C1 segment of cervical spinal cord (tissue), 14 donors: Measurements from ENCODE around the gene CEACAM19.
"Not testable (repeated sequence)": the region's sequence is repeated elsewhere in the genome, so short reads cannot be mapped to it uniquely, and the experiment has no call there.

Experiments
- DNase-seq, 14 donors: peaks; one replicate each; lab custom pipeline; 2025; lab: John Stamatoyannopoulos, UW

Gene CEACAM19

DNA sequence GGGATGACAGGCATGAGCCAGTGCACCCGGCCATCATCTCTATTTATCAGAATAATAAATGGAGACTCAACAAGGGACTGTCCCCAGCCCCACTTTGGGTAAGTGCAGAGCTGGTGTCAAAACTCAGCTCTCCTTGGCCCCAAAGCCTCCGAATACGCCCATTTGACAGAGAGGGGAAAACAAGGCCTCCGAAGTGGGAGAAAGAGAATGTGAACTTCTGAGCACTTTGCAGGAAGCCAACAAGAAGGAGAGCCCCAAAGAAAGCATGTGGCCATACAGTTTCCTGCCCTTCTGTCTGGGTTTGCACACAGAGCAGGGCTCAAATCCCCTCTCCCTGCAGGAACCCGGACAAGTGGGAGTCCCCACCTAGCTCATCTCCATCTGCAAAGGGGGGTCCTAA lies 29.3 kb downstream of the CEACAM19 start:
- no peak for DNase-seq

DNA sequence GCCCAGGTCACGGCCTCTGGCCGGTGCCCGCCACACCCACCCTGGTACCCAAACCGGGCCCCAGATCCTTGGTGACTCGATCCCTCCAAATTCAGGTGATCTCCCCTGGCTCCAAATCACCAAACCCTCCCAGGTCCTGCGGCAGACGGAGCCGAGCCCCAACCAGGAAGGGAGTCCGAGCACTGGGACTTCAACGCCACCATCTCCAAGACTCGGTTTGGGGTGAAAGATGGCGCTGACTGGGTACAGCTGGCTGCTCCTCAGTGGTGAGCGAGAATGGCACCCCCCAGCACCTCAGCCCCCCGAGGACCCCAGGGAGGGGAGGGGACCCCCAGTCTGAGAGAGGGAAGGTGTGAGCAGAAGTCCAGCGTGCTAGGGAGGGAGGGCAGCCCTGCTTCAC lies 29.9 kb downstream of the CEACAM19 start:
- DNase-seq: no peak

DNA sequence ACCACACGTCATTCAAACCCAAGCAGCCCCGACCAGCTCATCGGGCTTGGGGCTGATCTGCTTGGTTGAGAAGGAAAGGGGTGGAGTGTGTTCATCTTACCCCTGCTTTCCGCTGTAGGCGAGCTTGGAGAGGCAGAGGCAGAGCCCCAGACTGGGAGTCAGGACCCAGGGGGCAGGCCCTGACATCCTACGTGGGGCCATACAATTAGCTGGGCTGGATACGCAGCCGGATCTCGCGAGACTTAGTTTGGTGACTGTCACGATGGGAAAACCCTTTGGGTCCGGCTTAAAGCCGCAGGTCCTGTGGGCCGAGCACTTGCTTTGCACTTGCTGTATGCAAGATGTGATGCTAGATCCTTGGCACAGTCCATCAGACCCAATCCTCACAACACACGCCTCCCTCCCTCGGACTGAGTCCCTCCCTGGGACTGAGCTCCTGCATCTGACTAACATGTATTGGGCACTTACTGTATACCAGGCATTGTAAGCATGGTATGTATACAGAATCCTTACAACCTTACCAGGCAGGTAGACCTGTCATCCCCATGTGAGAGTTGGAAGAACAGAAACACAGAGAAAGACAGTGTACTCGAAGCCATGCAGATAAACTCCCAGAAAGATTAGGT lies 31.4 kb downstream of the CEACAM19 start:
- no peak for DNase-seq

DNA sequence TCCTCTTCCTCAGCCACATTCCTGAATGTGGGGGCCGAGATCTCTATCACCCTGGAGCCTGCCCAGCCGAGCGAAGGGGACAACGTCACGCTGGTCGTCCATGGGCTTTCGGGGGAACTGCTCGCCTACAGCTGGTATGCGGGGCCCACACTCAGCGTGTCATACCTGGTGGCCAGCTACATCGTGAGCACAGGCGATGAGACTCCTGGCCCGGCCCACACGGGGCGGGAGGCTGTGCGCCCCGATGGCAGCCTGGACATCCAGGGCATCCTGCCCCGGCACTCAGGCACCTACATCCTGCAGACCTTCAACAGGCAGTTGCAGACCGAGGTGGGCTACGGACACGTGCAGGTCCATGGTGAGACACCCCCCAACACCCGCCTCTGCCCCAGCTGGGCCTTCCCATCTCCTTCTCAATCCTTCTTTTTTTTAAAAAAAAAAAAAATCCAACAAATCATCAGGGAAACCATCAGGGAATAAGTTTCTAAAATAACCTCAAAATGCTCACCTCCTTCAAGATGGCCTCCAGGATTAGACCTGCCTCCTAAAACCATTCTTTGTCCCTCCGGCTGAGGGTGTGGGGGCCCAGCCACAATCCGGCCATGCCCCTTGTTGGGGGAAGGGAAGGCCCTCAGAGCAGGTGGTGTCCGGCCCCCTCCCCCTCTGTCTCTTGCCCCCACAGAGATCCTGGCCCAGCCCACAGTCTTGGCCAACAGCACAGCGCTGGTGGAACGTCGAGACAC lies 32.2 kb downstream of the CEACAM19 start:
- DNase-seq: no peak

DNA sequence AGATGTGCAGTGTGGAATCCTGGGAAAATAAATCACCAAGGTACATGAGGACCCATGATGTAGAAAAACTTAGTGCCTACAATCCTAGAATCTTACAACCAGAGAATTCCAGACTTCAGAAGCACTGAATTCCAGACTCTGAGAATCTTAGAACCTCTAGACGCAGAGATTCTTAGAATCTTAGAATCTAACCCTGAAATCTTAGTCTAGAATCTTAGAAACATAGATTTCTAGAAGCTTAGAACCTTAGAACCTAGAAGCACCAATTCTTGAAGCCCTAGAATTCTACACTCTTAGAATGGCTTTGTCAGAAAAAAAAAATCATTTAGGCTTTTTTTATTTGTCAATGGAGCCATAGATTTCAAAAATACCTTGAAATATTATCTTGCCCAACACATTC lies 33.7 kb downstream of the CEACAM19 start:
- DNase-seq: no peak

DNA sequence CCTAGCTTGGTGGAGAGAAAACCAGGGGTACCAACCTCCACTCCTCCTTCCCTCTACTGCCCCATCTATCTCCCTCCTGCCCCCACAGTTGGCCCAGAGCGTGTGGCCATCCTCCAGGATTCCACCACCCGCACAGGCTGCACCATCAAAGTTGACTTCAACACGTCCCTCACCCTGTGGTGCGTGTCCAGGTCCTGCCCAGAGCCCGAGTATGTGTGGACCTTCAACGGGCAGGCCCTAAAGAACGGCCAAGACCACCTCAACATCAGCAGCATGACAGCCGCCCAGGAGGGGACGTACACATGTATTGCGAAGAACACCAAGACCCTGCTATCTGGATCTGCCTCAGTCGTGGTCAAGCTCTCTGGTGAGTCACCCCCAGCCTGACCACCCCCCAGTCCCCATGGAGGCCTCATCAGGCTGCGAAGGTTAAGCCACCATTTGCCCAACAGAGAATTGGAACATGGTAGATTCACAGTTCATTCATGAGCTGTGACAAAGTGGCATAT lies 34.3 kb downstream of the CEACAM19 start:
- DNase-seq: no peak

DNA sequence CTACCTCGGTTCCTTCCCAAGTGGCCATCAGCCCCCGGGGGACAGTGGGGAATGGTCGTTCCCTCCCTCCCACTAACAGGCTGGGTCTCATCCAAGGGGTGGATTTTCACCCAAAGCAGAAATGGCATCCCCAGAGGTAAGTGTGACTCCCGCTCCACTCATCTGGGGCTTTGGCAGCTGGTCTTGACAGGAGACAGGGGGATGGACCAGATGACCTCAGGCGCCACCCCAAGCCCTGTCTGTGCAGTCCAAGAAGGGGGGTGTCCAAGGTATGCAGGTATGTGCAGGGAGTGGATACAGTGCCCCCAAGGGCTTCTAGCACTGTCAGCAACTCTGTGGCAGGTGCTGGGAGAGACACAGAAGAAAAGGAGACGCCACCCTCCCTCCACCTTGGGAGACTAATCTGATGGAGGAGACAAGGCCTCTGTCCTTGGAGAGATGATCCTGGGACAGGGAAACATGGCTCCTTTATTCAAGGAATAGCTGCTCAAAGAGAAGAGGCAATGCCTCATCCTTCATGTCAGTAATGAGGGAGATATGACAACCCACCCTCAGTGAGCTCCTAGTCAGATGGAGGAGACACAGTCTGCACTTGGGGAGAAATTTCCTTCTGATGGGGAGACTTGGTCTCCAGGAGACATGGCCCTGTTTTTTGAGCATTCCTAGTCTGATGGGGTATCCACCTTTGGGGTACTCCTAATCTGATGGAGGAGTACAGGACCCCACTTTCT lies 35.4 kb downstream of the CEACAM19 start:
- DNase-seq: no peak

DNA sequence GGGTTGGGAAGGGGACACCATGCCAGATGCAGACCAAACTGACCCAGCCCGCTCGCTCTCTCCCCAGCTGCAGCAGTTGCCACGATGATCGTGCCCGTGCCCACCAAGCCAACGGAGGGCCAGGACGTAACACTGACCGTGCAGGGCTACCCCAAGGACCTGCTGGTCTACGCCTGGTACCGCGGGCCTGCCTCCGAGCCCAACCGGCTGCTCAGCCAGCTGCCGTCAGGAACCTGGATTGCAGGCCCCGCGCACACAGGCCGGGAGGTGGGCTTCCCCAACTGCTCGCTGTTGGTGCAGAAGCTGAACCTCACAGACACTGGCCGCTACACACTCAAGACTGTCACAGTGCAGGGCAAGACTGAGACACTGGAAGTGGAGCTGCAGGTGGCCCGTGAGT lies 36.5 kb downstream of the CEACAM19 start:
- DNase-seq: no peak

DNA sequence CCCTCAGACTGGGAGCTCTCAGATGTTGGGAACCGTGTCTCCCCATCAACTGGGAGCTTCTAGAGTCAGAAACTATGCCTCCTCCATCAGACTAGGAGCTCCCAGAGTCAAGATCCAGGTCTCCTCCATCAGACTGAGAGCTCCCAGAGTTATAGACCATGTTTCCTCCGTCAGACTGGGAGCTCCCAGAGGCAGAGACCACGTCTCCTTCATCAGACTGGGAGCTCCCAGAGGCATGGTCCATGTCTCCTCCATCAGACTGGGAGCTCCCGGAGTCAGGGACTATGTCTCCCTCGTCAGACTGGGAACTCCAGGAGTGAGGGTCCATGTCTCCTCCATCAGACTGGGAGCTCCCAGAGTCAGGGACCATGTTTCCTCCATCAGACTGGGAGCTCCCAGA lies 37.7 kb downstream of the CEACAM19 start:
- DNase-seq: no peak

DNA sequence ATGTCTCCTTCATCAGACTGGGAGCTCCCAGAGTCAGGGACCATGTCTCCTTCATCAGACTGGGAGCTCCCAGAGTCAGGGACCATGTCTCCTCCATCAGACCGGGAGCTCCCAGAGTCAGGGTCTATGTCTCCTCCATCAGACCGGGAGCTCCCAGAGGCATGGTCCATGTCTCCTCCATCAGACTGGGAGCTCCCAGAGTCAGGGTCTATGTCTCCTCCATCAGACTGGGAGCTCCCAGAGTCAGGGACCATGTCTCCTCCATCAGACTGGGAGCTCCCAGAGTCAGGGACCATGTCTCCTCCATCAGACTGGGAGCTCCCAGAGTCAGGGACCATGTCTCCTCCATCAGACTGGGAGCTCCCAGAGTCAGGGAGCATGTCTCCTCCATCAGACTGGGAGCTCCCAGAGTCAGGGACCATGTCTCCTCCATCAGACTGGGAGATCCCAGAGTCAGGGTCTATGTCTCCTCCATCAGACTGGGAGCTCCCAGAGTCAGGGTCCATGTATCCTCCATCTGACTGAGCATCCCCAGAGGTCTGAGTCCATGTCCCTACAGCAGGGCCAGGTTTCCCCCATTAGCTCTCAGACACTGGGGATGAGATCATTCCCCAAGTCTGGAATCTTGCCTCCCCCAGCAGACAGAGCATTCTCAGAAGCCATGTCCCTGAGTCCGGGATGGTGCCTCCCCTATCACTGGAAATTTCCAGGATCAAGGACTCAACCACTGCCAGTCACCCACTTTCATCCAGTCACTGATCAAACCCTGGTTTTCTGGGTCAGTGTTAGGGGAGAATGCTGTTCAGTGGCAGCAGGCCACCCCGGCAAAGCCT lies 38.4 kb downstream of the CEACAM19 start:
- DNase-seq: not testable (repeated sequence)

DNA sequence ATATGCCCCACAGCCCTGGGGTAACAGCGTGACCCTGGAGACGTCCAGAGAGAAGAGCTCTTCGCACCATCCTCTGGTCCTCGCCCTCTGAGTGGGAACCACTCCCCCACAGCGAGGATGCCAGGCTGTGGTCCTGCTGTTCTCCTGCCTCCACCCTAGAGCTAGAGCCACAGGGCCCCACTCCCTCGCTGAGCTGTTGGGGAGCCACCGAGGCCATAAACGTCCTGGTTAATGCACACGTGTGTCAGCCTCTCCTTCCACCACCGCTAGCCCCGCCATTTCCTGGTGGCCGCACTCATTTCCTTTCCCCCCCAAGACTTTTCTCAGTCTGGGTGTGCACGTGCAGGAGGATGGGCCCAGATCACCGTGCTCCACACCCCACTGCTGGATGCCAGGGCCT lies 39.2 kb downstream of the CEACAM19 start:
- no peak for DNase-seq

DNA sequence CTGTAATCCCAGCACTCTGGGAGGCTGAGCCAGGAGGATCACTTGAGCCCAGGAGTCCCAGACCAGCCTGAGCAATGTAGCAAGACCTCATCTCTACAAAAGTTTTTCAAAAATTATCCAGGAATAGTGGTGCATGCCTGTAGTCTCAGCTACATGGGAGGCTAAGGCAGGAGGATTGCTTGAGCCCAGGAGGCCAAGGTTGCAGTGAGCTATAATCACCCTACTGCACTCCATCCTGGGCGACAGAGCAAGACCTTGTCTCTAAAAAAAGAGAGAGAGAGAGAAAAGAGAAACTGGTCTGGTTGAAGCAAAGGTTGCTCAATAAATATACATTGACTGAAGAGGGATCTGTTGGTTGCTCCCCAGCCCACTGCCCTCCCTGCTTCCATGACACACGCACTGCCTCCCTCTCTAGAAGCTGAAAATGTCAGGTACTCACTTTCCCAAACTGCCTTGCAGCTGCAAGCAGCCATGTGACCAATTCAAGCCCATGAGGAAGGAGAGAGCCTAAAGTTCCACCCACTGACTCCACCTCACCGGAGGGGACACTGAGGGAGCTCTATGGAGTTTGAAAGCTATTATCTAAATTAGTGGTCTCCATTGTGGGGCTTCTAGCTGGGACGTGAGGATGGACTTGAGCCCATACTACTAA lies 41.7 kb downstream of the CEACAM19 start:
- no peak for DNase-seq

DNA sequence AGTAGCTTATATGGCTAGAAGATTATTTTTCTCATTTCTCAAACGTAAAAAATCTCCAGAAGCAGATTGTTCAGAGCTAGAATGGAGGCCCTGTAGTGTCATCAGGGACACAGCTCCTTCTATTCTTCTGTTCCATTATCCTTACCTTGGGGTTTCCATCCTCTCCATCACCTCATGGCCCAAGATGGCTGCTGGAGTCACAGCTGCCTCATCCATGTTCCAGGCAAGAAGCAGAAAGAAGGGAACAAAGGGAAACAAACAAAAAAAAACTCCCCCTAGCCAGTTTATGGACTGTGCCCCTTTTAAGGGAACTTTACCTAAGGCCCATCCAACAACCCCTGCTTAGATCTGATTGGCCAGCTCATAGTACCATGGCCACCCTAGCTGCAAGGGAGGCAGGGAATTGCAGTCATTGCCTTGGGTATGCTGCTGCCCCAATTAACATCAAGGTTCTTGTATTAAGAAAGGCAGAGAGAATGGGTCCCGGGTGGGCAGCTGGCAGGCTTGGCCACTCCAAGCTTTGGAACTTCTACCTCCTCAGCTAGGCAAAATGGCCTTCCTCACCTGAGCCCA lies 43.4 kb downstream of the CEACAM19 start:
- DNase-seq: no peak

DNA sequence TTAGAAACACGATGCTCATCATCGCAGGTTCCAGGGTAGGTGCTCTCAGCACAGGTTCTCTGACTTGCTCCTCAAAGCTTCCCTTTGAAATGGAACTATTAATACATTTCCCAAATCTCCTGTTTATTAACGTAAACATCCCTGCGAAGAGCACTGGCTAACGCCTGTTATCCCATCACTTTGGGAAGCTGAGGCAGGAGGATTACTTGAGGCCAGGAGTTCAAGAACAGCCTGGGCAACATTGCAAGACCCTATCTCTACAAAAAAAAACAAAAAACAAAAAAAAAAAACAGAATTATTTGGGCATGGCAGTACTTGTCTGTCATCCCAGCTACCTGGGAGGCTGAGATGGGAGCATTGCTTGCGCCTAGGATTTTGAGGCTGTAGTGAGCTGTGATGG lies 46.3 kb downstream of the CEACAM19 start:
- DNase-seq: no peak

DNA sequence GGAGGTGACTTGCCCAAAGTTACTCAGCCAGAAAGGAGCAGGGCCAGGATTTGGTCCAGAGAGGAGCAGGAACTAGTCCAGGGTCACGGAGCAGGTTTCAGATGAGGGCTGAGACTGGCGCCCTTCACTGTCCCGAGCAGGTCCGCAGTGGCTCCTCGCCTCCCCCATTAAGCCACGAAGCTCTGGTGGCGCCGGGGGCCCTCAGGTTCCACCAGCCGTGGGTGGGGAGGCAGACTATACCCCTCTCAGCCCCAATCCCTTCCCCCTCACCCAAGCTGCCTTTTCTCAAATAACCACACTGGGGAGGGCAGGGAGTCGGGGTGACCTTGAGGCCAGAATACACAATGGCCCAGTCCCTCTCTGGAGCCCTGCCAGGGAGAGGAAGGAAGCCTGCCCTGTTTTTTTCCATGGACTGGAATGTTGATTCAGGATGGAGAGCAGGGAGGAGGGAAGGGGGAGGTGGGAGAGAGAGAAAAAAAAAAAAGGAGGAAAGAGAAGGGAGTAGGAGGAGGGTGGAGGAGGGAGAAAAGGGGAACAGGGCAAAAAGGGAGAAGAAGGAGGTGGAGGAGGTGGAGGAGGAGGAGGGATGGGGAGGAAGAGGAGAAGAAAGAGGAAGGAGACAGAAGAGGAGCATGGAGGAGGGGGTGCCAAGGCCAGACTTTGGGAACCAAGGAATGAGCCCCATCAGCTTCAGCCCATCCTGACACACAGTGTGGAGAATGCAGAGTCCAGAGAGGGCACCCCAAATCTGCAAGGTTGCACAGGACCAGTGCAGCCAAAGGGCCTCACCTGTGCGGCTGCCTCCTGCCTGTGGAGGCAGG lies 47.4 kb downstream of the CEACAM19 start:
- peak in 6 of 14 donors; percentile 0 to 44 (median 6) for DNase-seq

DNA sequence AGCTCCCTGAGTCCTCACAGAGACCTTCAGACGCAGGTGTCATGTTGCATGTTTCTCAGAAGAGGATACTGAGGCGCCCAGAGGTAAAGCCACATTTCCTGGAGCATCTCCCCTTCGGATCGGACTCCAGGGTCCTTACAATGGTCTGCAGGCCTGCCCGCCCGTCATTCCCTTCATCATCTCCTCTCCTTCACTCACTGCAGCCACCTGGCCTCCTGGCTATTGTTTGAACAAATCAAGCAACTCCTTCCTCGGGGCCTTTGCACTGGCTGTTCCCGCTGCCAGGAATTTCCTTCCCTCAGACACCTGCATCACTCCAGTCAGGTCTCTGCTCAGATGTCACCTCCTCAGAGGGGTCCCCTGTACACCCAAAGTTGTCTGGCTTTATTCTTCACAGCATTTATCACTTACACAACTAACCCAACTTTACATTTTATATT lies 48.0 kb downstream of the CEACAM19 start:
- no peak for DNase-seq

DNA sequence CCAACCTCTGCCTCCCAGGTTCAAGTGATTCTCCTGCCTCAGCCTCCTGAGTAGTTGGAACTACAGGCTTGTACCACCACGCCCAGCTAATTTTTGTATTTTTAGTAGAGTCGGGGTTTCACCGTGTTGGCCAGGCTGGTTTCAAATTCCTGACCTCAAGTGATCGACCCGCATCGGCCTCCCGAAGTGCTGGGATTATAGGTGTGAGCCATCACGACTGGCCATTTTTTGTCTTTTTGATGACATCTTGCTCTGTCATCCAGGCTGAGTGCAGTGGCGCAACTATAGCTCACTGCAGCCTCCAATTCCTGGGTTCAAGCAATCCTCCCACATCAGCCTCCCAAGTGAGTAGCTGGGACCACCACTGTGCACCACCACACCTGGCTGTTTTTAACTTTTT lies 49.1 kb downstream of the CEACAM19 start:
- not testable (repeated sequence) for DNase-seq

DNA sequence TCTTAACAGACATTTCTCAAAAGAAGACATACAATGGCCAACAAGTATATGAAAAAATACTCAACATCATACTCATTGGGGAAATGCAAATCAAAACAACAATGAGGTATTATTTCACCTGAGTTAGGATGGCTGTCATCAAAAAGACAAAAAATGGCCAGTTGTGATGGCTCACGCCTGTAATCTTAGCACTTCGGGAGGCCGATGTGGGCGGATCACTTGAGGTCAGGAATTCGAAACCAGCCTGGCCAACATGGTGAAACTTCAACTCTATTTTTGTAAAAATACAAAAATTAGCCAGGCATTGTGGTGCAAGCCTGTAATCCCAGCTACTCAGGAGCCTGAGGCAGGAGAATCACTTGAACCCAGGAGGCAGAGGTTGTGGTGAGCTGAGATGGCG lies 49.7 kb downstream of the CEACAM19 start:
- DNase-seq: no peak

DNA sequence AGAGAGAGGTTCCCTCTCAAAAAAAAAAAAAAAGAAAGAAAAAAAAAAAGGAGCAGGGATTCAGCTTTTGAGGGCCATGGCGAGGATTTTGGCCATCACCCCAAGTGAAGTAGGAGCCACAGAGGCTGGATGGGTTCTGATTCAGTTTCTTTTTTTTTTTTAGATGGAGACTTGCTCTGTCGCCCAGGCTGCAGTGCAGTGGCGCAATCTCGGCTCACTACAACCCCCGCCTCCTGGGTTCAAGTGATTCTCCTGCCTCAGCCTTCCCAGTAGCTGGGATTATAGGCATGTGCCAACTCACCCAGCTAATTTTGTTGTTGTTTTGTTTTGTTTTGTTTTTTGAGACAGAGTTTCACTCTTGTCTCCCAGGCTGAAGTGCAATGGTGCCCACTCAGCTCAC lies 50.1 kb downstream of the CEACAM19 start:
- not testable (repeated sequence) for DNase-seq
